Measurements from ENCODE around the gene RAPGEF5.

The RAPGEF5 gene

GRCh38 chr7:22275661-22276060 lies 81.3 kb downstream of the RAPGEF5 start:
- Histone ChIP-seq H3K4me3 (ENCODE audit: insufficient read depth, low read depth, low read length, poor library complexity, severe bottlenecking) (no peak overlapping the region), H3K36me3 (ENCODE audit: control insufficient read depth, insufficient read depth, low read length) (no peaks in the 10 kb centered on the region), H3K4me1 (ENCODE audit: control insufficient read depth, insufficient read depth, low read length, poor library complexity, severe bottlenecking) (no peaks in the 10 kb centered on the region), H3K27me3 (replicated peaks; ENCODE audit: control insufficient read depth, insufficient read depth, low read length, poor library complexity, severe bottlenecking) (no peaks in the 10 kb centered on the region), H3K9me3 (ENCODE audit: control insufficient read depth, low read length) (no peaks in the 10 kb centered on the region), H3K27ac (ENCODE audit: insufficient read depth, low read length, poor library complexity, severe bottlenecking) (no peak overlapping the region)
- no peak for DNase-seq

GRCh38 chr7:22271311-22271710 lies 85.6 kb downstream of the RAPGEF5 start:
- H3K27ac ChIP-seq (ENCODE audit: insufficient read depth, low read length, poor library complexity, severe bottlenecking) = no peak overlapping the region
- no peaks in the 10 kb centered on the region for H3K4me1 ChIP-seq (ENCODE audit: control insufficient read depth, insufficient read depth, low read length, poor library complexity, severe bottlenecking)
- no peaks in the 10 kb centered on the region for H3K27me3 ChIP-seq (replicated peaks; ENCODE audit: control insufficient read depth, insufficient read depth, low read length, poor library complexity, severe bottlenecking)
- DNase-seq = no peak
- no peak overlapping the region for H3K4me3 ChIP-seq (ENCODE audit: insufficient read depth, low read depth, low read length, poor library complexity, severe bottlenecking)
- H3K9me3 ChIP-seq (ENCODE audit: control insufficient read depth, low read length) = no peaks in the 10 kb centered on the region
- H3K36me3 ChIP-seq (ENCODE audit: control insufficient read depth, insufficient read depth, low read length) = no peaks in the 10 kb centered on the region

- Histone ChIP-seq H3K27me3 (replicated peaks; ENCODE audit: control insufficient read depth, insufficient read depth, low read length, poor library complexity, severe bottlenecking) (no peaks in the 10 kb centered on the region), H3K9me3 (ENCODE audit: control insufficient read depth, low read length) (no peaks in the 10 kb centered on the region), H3K27ac (ENCODE audit: insufficient read depth, low read length, poor library complexity, severe bottlenecking) (no peak overlapping the region), H3K4me1 (ENCODE audit: control insufficient read depth, insufficient read depth, low read length, poor library complexity, severe bottlenecking) (no peaks in the 10 kb centered on the region), H3K36me3 (ENCODE audit: control insufficient read depth, insufficient read depth, low read length) (no peaks in the 10 kb centered on the region), H3K4me3 (ENCODE audit: insufficient read depth, low read depth, low read length, poor library complexity, severe bottlenecking) (no peak overlapping the region)
- no peak for DNase-seq
Observed at GRCh38 chr7:22270371-22270770, 86.6 kb downstream of the RAPGEF5 start.

GRCh38 chr7:22269963-22270362 lies 87.0 kb downstream of the RAPGEF5 start:
- Histone ChIP-seq H3K9me3 (ENCODE audit: control insufficient read depth, low read length) (no peaks in the 10 kb centered on the region), H3K4me3 (ENCODE audit: insufficient read depth, low read depth, low read length, poor library complexity, severe bottlenecking) (no peak overlapping the region), H3K27me3 (replicated peaks; ENCODE audit: control insufficient read depth, insufficient read depth, low read length, poor library complexity, severe bottlenecking) (no peaks in the 10 kb centered on the region), H3K4me1 (ENCODE audit: control insufficient read depth, insufficient read depth, low read length, poor library complexity, severe bottlenecking) (no peaks in the 10 kb centered on the region), H3K36me3 (ENCODE audit: control insufficient read depth, insufficient read depth, low read length) (no peaks in the 10 kb centered on the region), H3K27ac (ENCODE audit: insufficient read depth, low read length, poor library complexity, severe bottlenecking) (no peak overlapping the region)
- DNase-seq = no peak

DNA sequence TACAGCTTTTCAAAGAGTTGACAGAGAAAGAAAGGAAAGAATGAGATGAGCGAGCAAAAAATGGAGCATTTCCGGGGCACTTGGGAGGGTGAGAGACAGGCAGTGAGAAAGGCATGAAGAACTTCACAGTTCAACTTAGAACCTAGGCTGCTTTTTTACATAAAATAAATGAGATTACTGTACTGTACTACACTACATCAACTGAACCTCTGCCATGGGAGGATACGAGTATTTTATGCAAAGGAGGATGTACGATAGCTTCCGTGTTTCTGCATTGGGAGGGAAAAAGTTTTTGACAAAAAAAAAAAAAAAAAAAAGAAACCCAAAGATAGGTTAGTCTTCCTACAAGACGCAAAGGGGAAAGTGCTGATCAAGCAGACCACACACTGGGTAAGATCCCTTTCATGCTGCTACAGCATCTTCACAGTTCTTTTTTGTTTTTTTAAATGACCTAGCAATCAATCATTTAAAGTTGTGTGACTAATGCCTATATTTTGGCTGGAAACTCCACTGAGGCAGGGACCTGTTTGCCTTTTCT lies 88.0 kb downstream of the RAPGEF5 start:
- Histone ChIP-seq H3K27me3 (replicated peaks; ENCODE audit: control insufficient read depth, insufficient read depth, low read length, poor library complexity, severe bottlenecking) (no peaks in the 10 kb centered on the region), H3K27ac (ENCODE audit: insufficient read depth, low read length, poor library complexity, severe bottlenecking) (no peak overlapping the region), H3K4me3 (ENCODE audit: insufficient read depth, low read depth, low read length, poor library complexity, severe bottlenecking) (no peak overlapping the region), H3K36me3 (ENCODE audit: control insufficient read depth, insufficient read depth, low read length) (no peaks in the 10 kb centered on the region), H3K9me3 (ENCODE audit: control insufficient read depth, low read length) (no peaks in the 10 kb centered on the region), H3K4me1 (ENCODE audit: control insufficient read depth, insufficient read depth, low read length, poor library complexity, severe bottlenecking) (no peaks in the 10 kb centered on the region)
- DNase-seq = no peak

DNA sequence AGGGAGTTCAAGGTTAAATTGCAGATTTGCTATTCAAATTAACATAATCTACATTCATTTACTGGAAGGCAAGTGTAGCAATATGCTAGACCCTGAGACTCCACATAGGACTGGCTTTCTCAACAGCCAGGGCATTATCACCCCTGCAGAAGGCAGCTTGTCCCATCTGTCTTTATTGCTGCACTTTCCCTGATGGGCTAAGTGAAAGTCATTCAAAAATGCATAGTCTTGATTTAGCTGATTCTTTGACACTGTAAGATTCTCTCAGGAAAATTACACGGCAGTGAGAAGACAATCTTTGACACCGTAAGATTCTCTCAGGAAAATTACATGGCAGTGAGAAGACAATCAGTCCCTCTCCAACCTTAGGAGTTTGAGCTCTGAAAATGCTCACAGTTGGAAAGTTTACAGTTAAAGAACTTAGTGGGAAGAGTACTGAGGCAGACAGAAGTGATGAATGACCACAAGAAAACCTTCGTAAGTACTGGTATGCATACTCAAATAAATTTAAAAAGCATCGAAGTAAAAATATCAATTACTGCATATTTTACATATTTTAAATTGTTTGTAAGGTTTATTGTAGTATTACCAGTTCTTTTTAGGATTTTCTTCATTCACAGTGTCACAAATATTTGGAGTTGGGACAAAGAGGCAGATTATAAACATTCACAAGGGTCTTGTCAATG lies 88.9 kb downstream of the RAPGEF5 start:
- no peaks in the 10 kb centered on the region for H3K27me3 ChIP-seq (replicated peaks; ENCODE audit: control insufficient read depth, insufficient read depth, low read length, poor library complexity, severe bottlenecking)
- H3K9me3 ChIP-seq (ENCODE audit: control insufficient read depth, low read length) = no peaks in the 10 kb centered on the region
- no peaks in the 10 kb centered on the region for H3K36me3 ChIP-seq (ENCODE audit: control insufficient read depth, insufficient read depth, low read length)
- H3K4me3 ChIP-seq (ENCODE audit: insufficient read depth, low read depth, low read length, poor library complexity, severe bottlenecking) = no peak overlapping the region
- no peak overlapping the region for H3K27ac ChIP-seq (ENCODE audit: insufficient read depth, low read length, poor library complexity, severe bottlenecking)
- DNase-seq = no peak
- no peaks in the 10 kb centered on the region for H3K4me1 ChIP-seq (ENCODE audit: control insufficient read depth, insufficient read depth, low read length, poor library complexity, severe bottlenecking)

DNA sequence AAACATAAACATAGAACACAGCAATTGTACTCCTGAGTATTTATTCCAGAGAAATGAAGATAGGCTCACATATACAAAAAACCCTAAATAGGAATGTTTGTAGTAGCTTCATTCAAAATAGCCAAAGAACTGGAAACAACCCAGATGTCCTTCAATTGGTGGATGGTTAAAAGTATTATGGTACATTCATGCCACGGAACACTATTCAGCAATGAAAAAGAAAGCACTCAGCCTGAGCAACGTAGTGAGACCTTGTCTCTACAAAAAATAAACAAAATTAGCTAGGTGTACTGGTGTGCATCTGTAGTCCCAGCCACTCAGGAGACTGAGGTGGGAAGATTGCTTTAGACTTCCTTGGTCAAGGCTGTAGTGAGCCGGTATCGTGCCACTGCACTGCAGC lies 94.4 kb downstream of the RAPGEF5 start:
- Histone ChIP-seq H3K9me3 (ENCODE audit: control insufficient read depth, low read length) (no peaks in the 10 kb centered on the region), H3K4me3 (ENCODE audit: insufficient read depth, low read depth, low read length, poor library complexity, severe bottlenecking) (no peak overlapping the region), H3K4me1 (ENCODE audit: control insufficient read depth, insufficient read depth, low read length, poor library complexity, severe bottlenecking) (no peaks in the 10 kb centered on the region), H3K27ac (ENCODE audit: insufficient read depth, low read length, poor library complexity, severe bottlenecking) (no peak overlapping the region), H3K36me3 (ENCODE audit: control insufficient read depth, insufficient read depth, low read length) (no peaks in the 10 kb centered on the region), H3K27me3 (replicated peaks; ENCODE audit: control insufficient read depth, insufficient read depth, low read length, poor library complexity, severe bottlenecking) (no peaks in the 10 kb centered on the region)
- no peak for DNase-seq

DNA sequence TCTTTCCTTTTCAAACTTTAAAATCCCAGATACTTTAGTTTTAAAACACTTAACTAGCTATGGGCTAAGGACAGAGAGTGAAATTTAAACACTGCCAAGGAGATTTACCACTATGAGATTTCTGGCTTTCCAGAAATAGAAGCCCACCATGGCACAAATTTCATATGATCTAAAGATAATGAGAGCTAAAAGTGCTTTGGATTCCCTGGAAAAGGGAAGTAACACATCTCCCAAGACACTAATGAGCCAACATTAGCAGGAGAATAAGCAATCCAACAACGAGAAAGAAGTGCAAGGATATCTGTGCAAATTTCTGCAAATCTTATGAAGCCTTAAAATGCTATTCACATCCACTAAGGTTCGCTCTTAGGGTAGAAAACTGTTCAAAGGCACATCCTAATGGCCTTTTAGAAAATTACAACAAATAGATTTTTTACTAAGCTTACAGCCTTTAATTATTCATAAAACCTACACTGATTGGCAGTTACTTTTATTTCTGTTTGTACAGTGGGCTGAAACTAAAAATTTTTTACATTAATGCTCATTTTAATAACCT lies 100.3 kb downstream of the RAPGEF5 start:
- no peaks in the 10 kb centered on the region for H3K36me3 ChIP-seq (ENCODE audit: control insufficient read depth, insufficient read depth, low read length)

DNA sequence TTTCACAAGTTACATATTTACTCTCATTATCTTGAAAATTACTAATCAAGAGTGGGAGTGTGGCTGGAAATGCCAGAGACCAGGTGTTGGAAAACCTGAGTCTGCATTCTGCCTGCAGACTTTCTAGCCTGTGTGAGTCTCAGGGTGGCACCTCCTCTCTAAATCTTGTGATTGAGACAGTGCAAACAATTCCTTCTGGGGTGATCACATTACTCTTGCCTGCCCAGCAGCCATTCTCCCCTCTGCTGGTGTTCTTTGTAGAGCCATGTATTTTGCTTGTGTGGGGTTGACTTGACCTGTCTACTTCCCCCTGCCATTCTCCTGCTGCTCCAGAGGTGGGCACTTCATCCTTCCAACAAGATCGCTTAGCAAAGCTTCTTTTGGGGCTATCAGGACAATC lies 101.1 kb downstream of the RAPGEF5 start:
- H3K27ac ChIP-seq (ENCODE audit: insufficient read depth, low read length, poor library complexity, severe bottlenecking) = no peak overlapping the region
- H3K27me3 ChIP-seq (replicated peaks; ENCODE audit: control insufficient read depth, insufficient read depth, low read length, poor library complexity, severe bottlenecking) = no peaks in the 10 kb centered on the region
- H3K9me3 ChIP-seq (ENCODE audit: control insufficient read depth, low read length) = no peaks in the 10 kb centered on the region
- no peak for DNase-seq
- H3K4me3 ChIP-seq (ENCODE audit: insufficient read depth, low read depth, low read length, poor library complexity, severe bottlenecking) = no peak overlapping the region
- no peaks in the 10 kb centered on the region for H3K36me3 ChIP-seq (ENCODE audit: control insufficient read depth, insufficient read depth, low read length)
- H3K4me1 ChIP-seq (ENCODE audit: control insufficient read depth, insufficient read depth, low read length, poor library complexity, severe bottlenecking) = no peaks in the 10 kb centered on the region

More for the DNA sequence above, 100.3 kb downstream of the RAPGEF5 start:
- Histone ChIP-seq H3K4me1 (ENCODE audit: control insufficient read depth, insufficient read depth, low read length, poor library complexity, severe bottlenecking) (no peaks in the 10 kb centered on the region), H3K27ac (ENCODE audit: insufficient read depth, low read length, poor library complexity, severe bottlenecking) (no peak overlapping the region), H3K27me3 (replicated peaks; ENCODE audit: control insufficient read depth, insufficient read depth, low read length, poor library complexity, severe bottlenecking) (no peaks in the 10 kb centered on the region), H3K9me3 (ENCODE audit: control insufficient read depth, low read length) (no peaks in the 10 kb centered on the region), H3K4me3 (ENCODE audit: insufficient read depth, low read depth, low read length, poor library complexity, severe bottlenecking) (no peak overlapping the region)
- DNase-seq = no peak

DNA sequence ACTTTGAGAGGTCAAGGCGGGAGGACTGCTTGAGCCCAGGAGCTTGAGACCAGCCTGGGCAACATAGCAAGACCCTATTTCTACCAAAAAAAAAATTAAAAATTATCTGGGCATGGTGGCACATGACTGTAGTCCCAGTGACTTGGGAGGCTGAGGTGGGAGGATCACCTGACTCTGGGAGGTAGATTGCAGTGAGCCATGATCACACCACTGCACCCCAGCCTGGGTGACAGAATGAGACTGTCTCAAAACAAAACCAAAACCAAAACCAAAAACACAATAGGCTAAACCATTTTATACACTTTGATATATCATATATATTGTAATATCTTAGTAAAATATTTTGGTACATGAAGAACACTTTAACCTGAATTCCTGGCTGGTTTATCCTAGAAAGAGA lies 101.6 kb downstream of the RAPGEF5 start:
- no peak for DNase-seq
- H3K27me3 ChIP-seq (replicated peaks; ENCODE audit: control insufficient read depth, insufficient read depth, low read length, poor library complexity, severe bottlenecking) = no peaks in the 10 kb centered on the region
- H3K4me3 ChIP-seq (ENCODE audit: insufficient read depth, low read depth, low read length, poor library complexity, severe bottlenecking) = no peak overlapping the region
- no peaks in the 10 kb centered on the region for H3K4me1 ChIP-seq (ENCODE audit: control insufficient read depth, insufficient read depth, low read length, poor library complexity, severe bottlenecking)
- no peaks in the 10 kb centered on the region for H3K36me3 ChIP-seq (ENCODE audit: control insufficient read depth, insufficient read depth, low read length)
- no peaks in the 10 kb centered on the region for H3K9me3 ChIP-seq (ENCODE audit: control insufficient read depth, low read length)
- H3K27ac ChIP-seq (ENCODE audit: insufficient read depth, low read length, poor library complexity, severe bottlenecking) = no peak overlapping the region

Measured in effector memory CD4-positive, alpha-beta T cell (primary cell).